ENCODE measurements around the gene RBM33.

The RBM33 gene

GRCh38 chr7:155665079-155665956 is 20.9 kb downstream of the RBM33 start:
- CTCF ChIA-PET: interaction anchor here (0.7 to 1.7 kb wide), 10 partner anchors 11 to 68 kb away, joined by 3 to 6 read pairs (median 4); no protein-coding TSS in a partner anchor
- no peak for TF ChIP-seq CTCF (IDR thresholded peaks at IDR 0.05; ENCODE audit: control extremely low read depth, extremely low read depth, low read depth, missing control alignments)
- POLR2A ChIA-PET: interaction anchor here (0.7 kb wide), 1 partner anchor 11 kb away, joined by 3 read pairs; no protein-coding TSS in a partner anchor
- no peak for DNase-seq (ENCODE audit: extremely low spot score)

GRCh38 chr7:155665957-155666287 is 21.5 kb downstream of the RBM33 start:
- CTCF ChIA-PET: interaction anchor here (1.0 to 1.9 kb wide), 7 partner anchors 11 to 67 kb away, joined by 3 to 6 read pairs (median 5); no protein-coding TSS in a partner anchor
- POLR2A ChIA-PET: interaction anchor here (0.7 kb wide), 1 partner anchor 11 kb away, joined by 3 read pairs; no protein-coding TSS in a partner anchor
- TF ChIP-seq CTCF (IDR thresholded peaks at IDR 0.05; ENCODE audit: control extremely low read depth, extremely low read depth, low read depth, missing control alignments): no peak
- DNase-seq (ENCODE audit: extremely low spot score): no peak

- TF ChIP-seq CTCF (IDR thresholded peaks at IDR 0.05; ENCODE audit: control extremely low read depth, extremely low read depth, low read depth, missing control alignments): no peak
- no peak for DNase-seq (ENCODE audit: extremely low spot score)
- ChIA-PET POLR2A (no interaction called here), CTCF (interaction anchor here (1.3 to 1.9 kb wide), 3 partner anchors 8 to 68 kb away, joined by 3 to 6 read pairs (median 4); no protein-coding TSS in a partner anchor)
Observed at GRCh38 chr7:155667241-155667829, 22.9 kb downstream of the RBM33 start.

GRCh38 chr7:155669717-155670505 is 25.4 kb downstream of the RBM33 start:
- ChIA-PET POLR2A (no interaction called here), CTCF (interaction anchor here (0.6 to 1.6 kb wide), 4 partner anchors 9 to 59 kb away, joined by 3 read pairs; no protein-coding TSS in a partner anchor)
- TF ChIP-seq CTCF (IDR thresholded peaks at IDR 0.05; ENCODE audit: control extremely low read depth, extremely low read depth, low read depth, missing control alignments): no peak
- no peak for DNase-seq (ENCODE audit: extremely low spot score)

- TF ChIP-seq CTCF (IDR thresholded peaks at IDR 0.05; ENCODE audit: control extremely low read depth, extremely low read depth, low read depth, missing control alignments): no peak
- POLR2A ChIA-PET: no interaction called here
- DNase-seq (ENCODE audit: extremely low spot score): no peak
- CTCF ChIA-PET: interaction anchor here (0.6 to 1.6 kb wide), 4 partner anchors 9 to 58 kb away, joined by 3 read pairs; no protein-coding TSS in a partner anchor
Observed at GRCh38 chr7:155670521-155670920, 26.1 kb downstream of the RBM33 start.

- DNase-seq (ENCODE audit: extremely low spot score): no peak
Observed at GRCh38 chr7:155674556-155674955, 30.1 kb downstream of the RBM33 start.

More at GRCh38 chr7:155674556-155674955, 30.1 kb downstream of the RBM33 start:
- TF ChIP-seq CTCF (IDR thresholded peaks at IDR 0.05; ENCODE audit: control extremely low read depth, extremely low read depth, low read depth, missing control alignments): no peak
- CTCF ChIA-PET: no interaction called here
- POLR2A ChIA-PET: no interaction called here

All from GM10248 (cell line).